ENCODE data around the gene NAA50. TPM values are rescaled to one million over a fixed set of nuclear protein-coding genes. Genes with fewer than 3 reads are reported as not detected.

The NAA50 gene
- total RNA-seq, 1 experiment from 2014 or later, result 268 TPM

GRCh38 chr3:113697500-113698090, 48.5 kb downstream of the NAA50 start:
- Histone ChIP-seq H3K36me3 (ENCODE audit: insufficient read depth, low read length, poor library complexity, severe bottlenecking) (no peaks in the 10 kb centered on the region), H3K9me3 (ENCODE audit: low read depth, low read length, poor library complexity, severe bottlenecking) (no peaks in the 10 kb centered on the region), H3K4me1 (ENCODE audit: insufficient read depth, low read length, poor library complexity, severe bottlenecking) (peaks cover 12% of the 10 kb centered on the region), H3K4me3 (ENCODE audit: low read depth, low read length, poor library complexity, severe bottlenecking) (peak overlapping the region; percentile 63), H3K27me3 (replicated peaks; ENCODE audit: insufficient read depth, low read depth, low read length, poor library complexity) (no peaks in the 10 kb centered on the region), H3K27ac (ENCODE audit: low read depth, low read length, poor library complexity, severe bottlenecking) (peak overlapping the region; percentile 75)
- intact Hi-C loops (cut with micrococcal nuclease; ENCODE audit: unreplicated experiment), result loop anchor here (10.0 kb wide), 1 partner anchor 183 kb away; the partner anchor contains the start of gene SPICE1
- TF ChIP-seq, protein P1, sequence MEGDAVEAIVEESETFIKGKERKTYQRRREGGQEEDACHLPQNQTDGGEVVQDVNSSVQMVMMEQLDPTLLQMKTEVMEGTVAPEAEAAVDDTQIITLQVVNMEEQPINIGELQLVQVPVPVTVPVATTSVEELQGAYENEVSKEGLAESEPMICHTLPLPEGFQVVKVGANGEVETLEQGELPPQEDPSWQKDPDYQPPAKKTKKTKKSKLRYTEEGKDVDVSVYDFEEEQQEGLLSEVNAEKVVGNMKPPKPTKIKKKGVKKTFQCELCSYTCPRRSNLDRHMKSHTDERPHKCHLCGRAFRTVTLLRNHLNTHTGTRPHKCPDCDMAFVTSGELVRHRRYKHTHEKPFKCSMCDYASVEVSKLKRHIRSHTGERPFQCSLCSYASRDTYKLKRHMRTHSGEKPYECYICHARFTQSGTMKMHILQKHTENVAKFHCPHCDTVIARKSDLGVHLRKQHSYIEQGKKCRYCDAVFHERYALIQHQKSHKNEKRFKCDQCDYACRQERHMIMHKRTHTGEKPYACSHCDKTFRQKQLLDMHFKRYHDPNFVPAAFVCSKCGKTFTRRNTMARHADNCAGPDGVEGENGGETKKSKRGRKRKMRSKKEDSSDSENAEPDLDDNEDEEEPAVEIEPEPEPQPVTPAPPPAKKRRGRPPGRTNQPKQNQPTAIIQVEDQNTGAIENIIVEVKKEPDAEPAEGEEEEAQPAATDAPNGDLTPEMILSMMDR (conservative IDR thresholded peaks at IDR 0.05; ENCODE audit: low read depth, low read length), result no peak
- no peak for TF ChIP-seq EZH2 (IDR thresholded peaks at IDR 0.05; ENCODE audit: borderline replicate concordance, low read depth, low read length, poor library complexity, severe bottlenecking)
- no peak for DNase-seq (ENCODE audit: low spot score)
- ChIA-PET POLR2A (ENCODE audit: low non-redundant PET) (no interaction called here), CTCF (no interaction called here)
- TSS peak; percentile 72 for BruUV-seq (replicated peaks)

DNA sequence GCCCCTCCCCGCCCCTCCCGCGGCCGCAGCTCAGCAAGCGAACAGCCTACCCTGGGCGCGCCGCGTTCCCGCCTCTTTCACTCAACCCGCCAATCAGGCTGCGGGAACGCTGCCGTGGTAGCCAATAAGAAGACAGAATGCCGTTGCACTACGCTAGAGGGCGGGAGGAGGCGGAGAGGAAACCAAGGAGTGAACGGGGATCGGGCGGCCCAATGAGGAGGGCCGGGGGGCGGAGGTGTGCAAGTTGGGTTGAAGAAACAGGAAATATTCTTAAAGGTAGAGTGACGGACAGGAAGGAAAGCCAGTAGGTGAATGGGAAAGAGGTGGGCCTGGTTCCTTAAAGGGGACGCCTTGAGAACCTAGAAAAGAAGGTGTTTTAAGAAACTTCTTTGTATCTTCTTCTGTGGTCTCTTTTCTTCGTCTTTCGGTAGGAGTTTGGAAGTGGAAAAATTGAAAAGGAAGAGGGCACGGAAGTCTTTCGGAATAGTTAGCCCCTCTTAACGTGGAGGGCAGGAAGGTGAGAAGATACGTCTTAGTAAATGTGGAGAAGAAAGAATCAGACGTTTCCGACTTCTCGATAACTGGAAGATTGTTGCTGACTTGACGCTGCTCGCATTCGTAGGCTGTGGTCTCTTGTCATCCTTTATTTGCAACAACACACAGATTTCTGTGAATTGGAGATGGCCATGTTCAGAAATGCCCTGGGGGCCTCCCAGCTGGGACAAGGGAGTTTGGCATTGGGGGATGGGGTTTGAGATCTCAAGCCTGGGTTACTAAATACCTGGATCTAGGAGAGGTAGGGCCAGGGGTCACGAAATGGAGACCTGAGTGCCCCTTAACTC, 49.2 kb downstream of the NAA50 start:
- intact Hi-C loops (cut with micrococcal nuclease; ENCODE audit: unreplicated experiment), result loop anchor here (10.0 kb wide), 1 partner anchor 182 kb away; the partner anchor contains the start of gene SPICE1
- no peaks in the 10 kb centered on the region for H3K36me3 ChIP-seq (ENCODE audit: insufficient read depth, low read length, poor library complexity, severe bottlenecking)
- no peaks in the 10 kb centered on the region for H3K9me3 ChIP-seq (ENCODE audit: low read depth, low read length, poor library complexity, severe bottlenecking)
- TF ChIP-seq, protein P1 (conservative IDR thresholded peaks at IDR 0.05; ENCODE audit: low read depth, low read length), result no peak
- TF ChIP-seq EZH2 (IDR thresholded peaks at IDR 0.05; ENCODE audit: borderline replicate concordance, low read depth, low read length, poor library complexity, severe bottlenecking), result no peak
- no peaks in the 10 kb centered on the region for H3K27me3 ChIP-seq (replicated peaks; ENCODE audit: insufficient read depth, low read depth, low read length, poor library complexity)
- ChIA-PET CTCF (no interaction called here), POLR2A (ENCODE audit: low non-redundant PET) (interaction anchor here (0.9 kb wide), 1 partner anchor 317 kb away, joined by 8 read pairs; no protein-coding TSS in a partner anchor)
- H3K4me3 ChIP-seq (ENCODE audit: low read depth, low read length, poor library complexity, severe bottlenecking), result peak overlapping the region; percentile 63
- H3K4me1 ChIP-seq (ENCODE audit: insufficient read depth, low read length, poor library complexity, severe bottlenecking), result peaks cover 12% of the 10 kb centered on the region
- DNase-seq (ENCODE audit: low spot score), result peak; percentile 100
- peak overlapping the region; percentile 75 for H3K27ac ChIP-seq (ENCODE audit: low read depth, low read length, poor library complexity, severe bottlenecking)
- BruUV-seq (replicated peaks), result no TSS peak

DNA sequence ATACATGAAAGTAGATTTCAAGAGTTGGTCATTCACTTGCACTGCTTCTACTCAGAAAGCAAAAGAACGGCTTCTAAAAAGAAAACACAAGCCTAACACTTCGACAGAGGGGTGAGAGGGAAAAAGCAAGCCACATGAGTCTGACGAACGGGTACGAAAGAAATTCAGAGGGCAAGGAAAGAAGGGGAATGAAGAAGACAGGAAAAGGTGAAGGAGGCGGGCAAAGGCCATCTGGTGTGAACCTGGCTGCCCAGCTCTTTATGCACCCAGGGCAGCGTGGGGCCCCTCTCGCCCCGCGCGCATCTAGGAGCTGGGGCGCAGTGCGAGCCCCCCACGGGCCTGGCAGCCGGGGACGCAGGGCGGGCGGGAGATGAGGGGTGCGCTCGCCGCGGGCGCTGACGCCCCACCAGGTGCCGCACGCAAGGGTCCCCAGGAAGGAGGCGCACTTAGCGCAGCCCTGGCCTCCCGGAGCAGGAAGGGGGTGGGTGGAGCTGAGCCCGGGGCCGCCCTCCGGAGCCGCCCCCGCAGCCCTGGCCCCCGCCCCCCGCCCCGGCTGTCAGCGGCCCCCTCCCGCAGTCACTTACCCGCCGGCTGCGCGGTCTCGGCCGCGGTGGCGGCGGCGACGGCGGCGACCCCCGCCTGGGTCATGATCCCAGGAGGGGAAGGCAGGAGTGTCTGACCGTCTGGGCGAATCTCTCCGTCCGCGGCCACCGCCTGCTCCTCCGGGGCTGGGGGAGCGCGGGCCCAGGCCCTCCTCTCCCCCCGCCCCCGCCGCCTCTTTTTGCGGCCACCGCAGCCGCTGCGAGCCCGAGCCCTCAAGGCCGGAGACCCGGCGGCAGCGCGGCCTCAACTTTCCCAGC, 50.0 kb downstream of the NAA50 start, which contains the start of gene USF3:
Gene USF3, minus strand, starts transcription at position 857 of the 860 bp plus-strand sequence. CDS start 21,764 bp downstream, outside the sequence.
- ChIA-PET POLR2A (ENCODE audit: low non-redundant PET) (interaction anchor here (0.9 kb wide), 1 partner anchor 316 kb away, joined by 8 read pairs; no protein-coding TSS in a partner anchor), CTCF (interaction anchor here (0.6 kb wide), 1 partner anchor 143 kb away, joined by 6 read pairs; the partner anchor contains the start of gene GRAMD1C)
- H3K27ac ChIP-seq (ENCODE audit: low read depth, low read length, poor library complexity, severe bottlenecking), result peak within 1 kb of the TSS; percentile 84
- no peaks in the 10 kb centered on the region for H3K9me3 ChIP-seq (ENCODE audit: low read depth, low read length, poor library complexity, severe bottlenecking)
- intact Hi-C loops (cut with micrococcal nuclease; ENCODE audit: unreplicated experiment), result loop anchor here (10.0 kb wide), 1 partner anchor 181 kb away; the partner anchor contains the start of gene SPICE1
- no peaks in the 10 kb centered on the region for H3K36me3 ChIP-seq (ENCODE audit: insufficient read depth, low read length, poor library complexity, severe bottlenecking)
- DNase-seq (ENCODE audit: low spot score), result peak; percentile 77
- H3K4me3 ChIP-seq (ENCODE audit: low read depth, low read length, poor library complexity, severe bottlenecking), result peak within 1 kb of the TSS; percentile 63
- no peaks in the 10 kb centered on the region for H3K27me3 ChIP-seq (replicated peaks; ENCODE audit: insufficient read depth, low read depth, low read length, poor library complexity)
- no TSS peak for BruUV-seq (replicated peaks)
- peaks cover 12% of the 10 kb centered on the region for H3K4me1 ChIP-seq (ENCODE audit: insufficient read depth, low read length, poor library complexity, severe bottlenecking)
- TF ChIP-seq, protein P1 (conservative IDR thresholded peaks at IDR 0.05; ENCODE audit: low read depth, low read length), result no peak
- no peak for TF ChIP-seq EZH2 (IDR thresholded peaks at IDR 0.05; ENCODE audit: borderline replicate concordance, low read depth, low read length, poor library complexity, severe bottlenecking)
